Suprapubic skin (tissue), 3 donors: ENCODE data around the gene SPCS2.

Experiments used
- POLR2AphosphoS5 ChIP-seq, 3 donors: sonication (generic); formaldehyde crosslinking; IDR thresholded peaks; one replicate each; pipeline ENCODE4 v1.6.1; 2017; ENCODE audit warnings: antibody characterized with exemption in 3 of 3
- TF ChIP-seq, protein P1 (sequence below), 2 donors: fragments of 200-600 bp in 1 of 2; fragments of 450-650 bp in 1 of 2; sonication (generic) in 1 of 2; IDR thresholded peaks; one replicate each; pipeline ENCODE4 v1.5.1; 2016 to 2019; ENCODE audit warnings: antibody characterized with exemption in 2 of 2, mild to moderate bottlenecking in 1 of 2, moderate library complexity in 1 of 2

DNA sequence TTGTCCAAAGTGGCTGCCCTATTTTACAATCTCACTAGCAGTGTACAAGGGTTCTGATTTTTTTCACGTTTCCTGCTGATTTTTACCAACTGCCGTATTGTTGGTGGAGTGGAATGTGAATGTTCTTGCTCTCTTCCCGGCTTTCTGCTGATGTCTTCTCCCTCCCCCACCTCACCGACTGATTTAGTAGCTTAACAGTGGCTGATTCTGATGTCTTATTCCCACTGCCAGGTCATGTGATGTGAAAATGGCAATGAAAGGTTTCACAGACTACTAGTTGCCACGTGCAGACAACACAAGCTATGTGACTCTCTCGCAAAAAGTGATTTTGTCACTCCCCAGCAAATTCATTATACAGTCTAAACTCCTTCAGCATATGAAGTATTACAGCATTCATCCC, 22.4 kb downstream of the SPCS2 start:
- TF ChIP-seq, protein P1, sequence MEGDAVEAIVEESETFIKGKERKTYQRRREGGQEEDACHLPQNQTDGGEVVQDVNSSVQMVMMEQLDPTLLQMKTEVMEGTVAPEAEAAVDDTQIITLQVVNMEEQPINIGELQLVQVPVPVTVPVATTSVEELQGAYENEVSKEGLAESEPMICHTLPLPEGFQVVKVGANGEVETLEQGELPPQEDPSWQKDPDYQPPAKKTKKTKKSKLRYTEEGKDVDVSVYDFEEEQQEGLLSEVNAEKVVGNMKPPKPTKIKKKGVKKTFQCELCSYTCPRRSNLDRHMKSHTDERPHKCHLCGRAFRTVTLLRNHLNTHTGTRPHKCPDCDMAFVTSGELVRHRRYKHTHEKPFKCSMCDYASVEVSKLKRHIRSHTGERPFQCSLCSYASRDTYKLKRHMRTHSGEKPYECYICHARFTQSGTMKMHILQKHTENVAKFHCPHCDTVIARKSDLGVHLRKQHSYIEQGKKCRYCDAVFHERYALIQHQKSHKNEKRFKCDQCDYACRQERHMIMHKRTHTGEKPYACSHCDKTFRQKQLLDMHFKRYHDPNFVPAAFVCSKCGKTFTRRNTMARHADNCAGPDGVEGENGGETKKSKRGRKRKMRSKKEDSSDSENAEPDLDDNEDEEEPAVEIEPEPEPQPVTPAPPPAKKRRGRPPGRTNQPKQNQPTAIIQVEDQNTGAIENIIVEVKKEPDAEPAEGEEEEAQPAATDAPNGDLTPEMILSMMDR (IDR thresholded peaks at IDR 0.05): no peak
- no peak for TF ChIP-seq POLR2AphosphoS5 (IDR thresholded peaks at IDR 0.05)
